Tibial nerve (tissue), 4 donors: Measurements from ENCODE around the gene TRPM2. TPM values are rescaled to one million over a fixed set of nuclear protein-coding genes. Genes with fewer than 3 reads are reported as not detected.

Experiments
- DNase-seq, 2 donors: peaks; one replicate each; pipeline ENCODE4 v3.0.0-alpha.2; 2019; ENCODE audit warnings: low spot score in 2 of 2
- H3K27ac ChIP-seq, 4 donors: fragments of 200-600 bp; sonication (generic) in 3 of 4; one replicate each; pipeline ENCODE4 v1.5.1; 2017 to 2019; ENCODE audit warnings: mild to moderate bottlenecking in 1 of 4
- H3K27me3 ChIP-seq, 2 donors: fragments of 200-600 bp; sonication (generic) in 1 of 2; one replicate each; pipeline versions ENCODE4 v1.5.1 to v1.6.0; 2017 to 2019
- H3K36me3 ChIP-seq, 3 donors: fragments of 200-600 bp; sonication (generic); one replicate each; pipeline ENCODE4 v1.5.1; 2018 to 2019
- H3K4me1 ChIP-seq, 4 donors: fragments of 200-600 bp; sonication (generic) in 3 of 4; one replicate each; pipeline ENCODE4 v1.5.1; 2017 to 2019
- H3K4me3 ChIP-seq, 4 donors: fragments of 200-600 bp; sonication (generic) in 3 of 4; one replicate each; pipeline ENCODE4 v1.5.1; 2017 to 2019; ENCODE audit warnings: mild to moderate bottlenecking in 1 of 4, moderate library complexity in 1 of 4
- H3K9me3 ChIP-seq, 4 donors: fragments of 200-600 bp; sonication (generic) in 3 of 4; one replicate each; pipeline ENCODE4 v1.5.1; 2017 to 2019
- EP300 ChIP-seq, 2 donors: sonication (generic); formaldehyde crosslinking; IDR thresholded peaks; one replicate each; pipeline ENCODE4 v1.6.1; 2017; ENCODE audit warnings: antibody characterized with exemption in 2 of 2, mild to moderate bottlenecking in 1 of 2
- POLR2A ChIP-seq, 2 donors: fragments of 450-650 bp; IDR thresholded peaks; one replicate each; pipeline ENCODE4 v1.6.1; 2017; ENCODE audit warnings: antibody characterized with exemption in 2 of 2, mild to moderate bottlenecking in 2 of 2, moderate library complexity in 2 of 2
- WGBS, 2 donors: methylation state at CpG; one replicate each; pipeline ENCODE4 v1.1.5; 2018; 5-methylcytosine and 5-hydroxymethylcytosine counted together
- total RNA-seq, 4 donors: library from RNA; depleted of rRNA; stranded (reverse); fragments of >200 nt; gene quantifications; one replicate each; pipeline ENCODE4 v1.1.0, GENCODE V29; 2016
- TF ChIP-seq, protein P1 (sequence below), 5 experiments: fragments of 200-600 bp in 3 of 5; fragments of 450-650 bp in 2 of 5; sonication (generic) in 3 of 5; IDR thresholded peaks; one replicate each; pipeline ENCODE4 v1.5.1; 2016 to 2019; ENCODE audit warnings: antibody characterized with exemption in 5 of 5, mild to moderate bottlenecking in 3 of 5, moderate library complexity in 2 of 5

Gene TRPM2
- total RNA-seq, 4 donors from 2014 or later, result 4.9 to 10.3 (median 7.8) TPM

DNA sequence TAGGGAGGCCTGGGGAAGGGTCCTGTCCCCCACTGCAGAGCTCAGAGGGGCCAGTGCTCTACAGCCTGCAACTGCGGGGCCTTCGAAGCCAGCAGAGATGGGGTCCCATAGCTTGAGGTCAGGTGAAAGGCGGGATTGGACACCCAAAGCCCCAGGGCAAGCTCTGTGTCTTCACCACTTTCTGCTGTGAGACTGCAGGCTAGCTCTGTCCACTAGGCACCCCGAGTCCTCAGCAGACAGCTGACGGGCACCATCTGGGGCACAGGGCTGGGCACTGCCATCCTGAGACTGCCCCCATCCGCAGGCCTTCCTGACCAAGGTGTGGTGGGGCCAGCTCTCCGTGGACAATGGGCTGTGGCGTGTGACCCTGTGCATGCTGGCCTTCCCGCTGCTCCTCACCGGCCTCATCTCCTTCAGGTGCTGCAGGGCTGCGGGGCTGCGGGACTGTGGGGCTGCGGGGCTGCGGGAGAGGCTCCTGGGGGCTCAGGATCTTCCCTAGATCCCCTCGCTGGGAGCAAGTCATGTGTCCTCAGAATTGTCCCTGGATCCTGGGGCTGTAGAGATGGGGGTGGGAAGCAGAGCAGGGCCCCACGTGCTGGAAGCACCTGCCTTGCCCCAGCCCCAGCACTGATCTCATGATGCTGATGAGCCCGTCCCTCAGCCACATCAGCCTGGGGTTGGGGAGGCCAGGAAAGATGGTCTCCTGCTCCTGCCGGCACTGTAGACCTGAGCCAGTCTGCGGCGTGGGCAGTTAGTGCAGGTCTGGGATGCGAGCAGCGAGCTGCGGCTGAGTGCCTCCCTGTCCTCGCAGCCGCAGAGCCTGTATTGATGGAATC, 46.8 kb downstream of the TRPM2 start:
- Histone ChIP-seq H3K27ac (no peak overlapping the region), H3K27me3 (no peaks in the 10 kb centered on the region), H3K4me1 (no peaks in the 10 kb centered on the region), H3K4me3 (no peak overlapping the region), H3K9me3 (no peaks in the 10 kb centered on the region), H3K36me3 (no peaks in the 10 kb centered on the region)
- DNase-seq, result no peak
- 82 to 92% methylated on average over 7 to 25 of the region's 25 CpGs for WGBS, 2 donors
- no peak for TF ChIP-seq EP300 (IDR thresholded peaks at IDR 0.05)
- no peak for TF ChIP-seq POLR2A (IDR thresholded peaks at IDR 0.05)
- TF ChIP-seq, protein P1, sequence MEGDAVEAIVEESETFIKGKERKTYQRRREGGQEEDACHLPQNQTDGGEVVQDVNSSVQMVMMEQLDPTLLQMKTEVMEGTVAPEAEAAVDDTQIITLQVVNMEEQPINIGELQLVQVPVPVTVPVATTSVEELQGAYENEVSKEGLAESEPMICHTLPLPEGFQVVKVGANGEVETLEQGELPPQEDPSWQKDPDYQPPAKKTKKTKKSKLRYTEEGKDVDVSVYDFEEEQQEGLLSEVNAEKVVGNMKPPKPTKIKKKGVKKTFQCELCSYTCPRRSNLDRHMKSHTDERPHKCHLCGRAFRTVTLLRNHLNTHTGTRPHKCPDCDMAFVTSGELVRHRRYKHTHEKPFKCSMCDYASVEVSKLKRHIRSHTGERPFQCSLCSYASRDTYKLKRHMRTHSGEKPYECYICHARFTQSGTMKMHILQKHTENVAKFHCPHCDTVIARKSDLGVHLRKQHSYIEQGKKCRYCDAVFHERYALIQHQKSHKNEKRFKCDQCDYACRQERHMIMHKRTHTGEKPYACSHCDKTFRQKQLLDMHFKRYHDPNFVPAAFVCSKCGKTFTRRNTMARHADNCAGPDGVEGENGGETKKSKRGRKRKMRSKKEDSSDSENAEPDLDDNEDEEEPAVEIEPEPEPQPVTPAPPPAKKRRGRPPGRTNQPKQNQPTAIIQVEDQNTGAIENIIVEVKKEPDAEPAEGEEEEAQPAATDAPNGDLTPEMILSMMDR (IDR thresholded peaks at IDR 0.05), result no peak

DNA sequence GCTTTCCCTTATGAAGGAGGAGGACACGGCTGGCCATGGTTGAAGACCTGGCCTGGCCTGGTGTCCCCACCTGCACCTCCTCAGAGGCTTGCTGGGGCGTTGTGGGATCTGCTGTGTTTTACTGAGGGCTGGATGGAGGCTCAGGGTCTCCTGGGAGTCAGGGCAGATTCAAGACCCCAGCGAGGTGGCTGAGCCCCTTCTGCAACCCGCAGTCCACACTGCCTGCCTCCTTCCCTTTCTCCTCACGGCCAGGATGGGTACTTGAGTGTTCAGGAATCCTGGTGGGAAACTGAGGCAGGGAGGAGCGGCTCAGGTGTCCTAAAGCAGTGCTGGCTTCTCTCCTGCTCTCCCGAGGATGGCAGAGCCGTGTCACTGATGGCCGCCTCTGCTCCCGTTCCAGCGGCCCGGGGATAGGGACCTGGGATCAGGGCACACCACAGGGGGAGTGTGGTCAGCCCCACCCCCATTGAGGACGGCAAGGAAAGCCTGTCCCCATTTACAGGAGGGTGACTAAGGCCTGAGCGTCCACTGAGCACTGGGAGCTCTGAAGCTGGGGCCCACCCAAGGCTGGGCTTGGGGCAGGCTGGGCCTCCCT, 47.5 kb downstream of the TRPM2 start:
- TF ChIP-seq, protein P1 (IDR thresholded peaks at IDR 0.05), result no peak
- no peak for TF ChIP-seq POLR2A (IDR thresholded peaks at IDR 0.05)
- Histone ChIP-seq H3K27ac (no peak overlapping the region), H3K36me3 (no peaks in the 10 kb centered on the region), H3K4me3 (no peak overlapping the region), H3K9me3 (no peaks in the 10 kb centered on the region), H3K4me1 (no peaks in the 10 kb centered on the region), H3K27me3 (no peaks in the 10 kb centered on the region)
- DNase-seq, result no peak
- WGBS, 2 donors, result 50 to 83% methylated on average over 4 to 8 of the region's 14 CpGs

DNA sequence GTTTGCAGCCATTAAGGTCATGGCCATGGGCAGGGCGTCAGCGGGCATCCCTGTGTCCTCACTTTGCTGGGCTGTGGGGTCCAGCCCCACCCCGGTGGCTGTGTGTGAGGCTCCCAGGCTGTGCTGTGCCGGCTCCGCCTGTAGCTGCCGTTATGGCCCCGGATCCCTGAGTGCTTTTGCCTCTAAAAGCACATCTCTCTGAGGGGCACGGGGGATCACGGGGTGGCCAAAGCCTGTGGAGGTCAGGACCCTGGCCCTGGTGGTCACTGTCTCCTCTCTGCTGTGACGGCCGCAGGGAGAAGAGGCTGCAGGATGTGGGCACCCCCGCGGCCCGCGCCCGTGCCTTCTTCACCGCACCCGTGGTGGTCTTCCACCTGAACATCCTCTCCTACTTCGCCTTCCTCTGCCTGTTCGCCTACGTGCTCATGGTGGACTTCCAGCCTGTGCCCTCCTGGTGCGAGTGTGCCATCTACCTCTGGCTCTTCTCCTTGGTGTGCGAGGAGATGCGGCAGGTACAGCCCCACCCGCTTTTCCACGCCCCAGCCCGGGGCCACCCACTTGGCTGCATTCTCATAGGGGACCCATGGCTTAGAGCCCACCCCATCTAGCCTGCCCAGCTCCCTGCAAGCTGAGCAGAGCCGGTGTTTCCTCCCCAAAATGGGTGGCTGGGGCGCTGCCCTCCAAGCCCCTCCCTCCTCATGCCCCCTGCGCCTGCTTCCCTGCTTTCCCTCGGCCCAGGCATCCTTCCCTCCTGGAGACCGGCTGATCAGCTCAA, 48.2 kb downstream of the TRPM2 start:
- DNase-seq, result no peak
- Histone ChIP-seq H3K9me3 (no peaks in the 10 kb centered on the region), H3K27me3 (no peaks in the 10 kb centered on the region), H3K27ac (no peak overlapping the region), H3K36me3 (no peaks in the 10 kb centered on the region), H3K4me1 (no peaks in the 10 kb centered on the region), H3K4me3 (no peak overlapping the region)
- WGBS, 2 donors, result 81 to 82% methylated on average over 32 of the region's 32 CpGs
- TF ChIP-seq POLR2A (IDR thresholded peaks at IDR 0.05) (no peak), EP300 (IDR thresholded peaks at IDR 0.05) (no peak)
- TF ChIP-seq, protein P1 (IDR thresholded peaks at IDR 0.05), result no peak

DNA sequence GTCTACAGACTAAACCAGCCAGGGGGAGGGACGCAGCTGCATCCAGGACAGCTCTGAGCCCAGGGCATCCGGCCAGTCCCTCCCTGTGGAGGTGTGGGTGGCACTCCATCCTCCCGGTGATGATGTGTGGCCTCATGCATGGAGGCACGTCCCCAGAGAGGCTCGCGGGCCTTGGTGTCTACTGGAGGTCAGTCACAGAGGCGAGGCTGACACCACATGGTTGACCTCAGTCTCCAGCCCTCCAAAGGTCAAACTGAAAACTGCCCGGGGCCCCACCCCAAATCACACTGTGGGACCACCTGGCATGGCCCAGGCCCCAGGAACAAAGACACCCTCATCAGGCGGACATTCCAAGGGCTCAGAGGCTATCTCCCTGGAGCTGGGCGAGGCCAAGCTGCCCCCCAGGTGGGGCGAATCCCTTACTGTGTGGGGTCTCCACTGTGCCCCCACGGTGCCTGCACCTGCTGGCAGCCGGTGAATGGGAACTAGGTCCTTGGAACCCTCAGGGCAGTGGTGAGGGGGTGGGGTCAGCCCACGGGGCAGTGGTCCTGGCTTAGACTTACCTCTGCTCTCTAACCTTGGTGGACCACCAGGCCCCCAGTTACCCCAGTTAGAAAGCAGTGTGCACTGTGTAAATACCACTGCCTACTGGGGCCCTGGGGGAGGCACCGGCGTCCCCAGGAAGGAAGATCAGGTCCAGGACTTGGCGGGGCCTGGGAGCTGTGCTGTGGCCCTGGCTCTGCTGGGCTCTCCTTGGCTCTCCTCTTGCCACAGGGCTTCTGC, 49.1 kb downstream of the TRPM2 start:
- no peak overlapping the region for H3K4me3 ChIP-seq
- no peak for DNase-seq
- no peaks in the 10 kb centered on the region for H3K4me1 ChIP-seq
- no peaks in the 10 kb centered on the region for H3K36me3 ChIP-seq
- H3K27me3 ChIP-seq, result no peaks in the 10 kb centered on the region
- WGBS, 2 donors, result 69 to 81% methylated on average over 5 to 10 of the region's 17 CpGs
- TF ChIP-seq POLR2A (IDR thresholded peaks at IDR 0.05), result no peak
- TF ChIP-seq, protein P1 (IDR thresholded peaks at IDR 0.05), result no peak
- no peak for TF ChIP-seq EP300 (IDR thresholded peaks at IDR 0.05)
- no peaks in the 10 kb centered on the region for H3K9me3 ChIP-seq
- no peak overlapping the region for H3K27ac ChIP-seq
